Loucy (cell line): ENCODE data around the gene AJAP1.

Experiments
- H2AFZ ChIP-seq: fragments of 200-600 bp; sonication (generic); 2 replicates; pipeline ENCODE4 v1.6.0; 2016; ENCODE audit warnings: antibody characterized with exemption, mild to moderate bottlenecking, low read length, moderate library complexity
- H3F3A ChIP-seq: fragments of 200-600 bp; 2 replicates; pipeline ENCODE4 v1.6.0; 2016; ENCODE audit warnings: antibody characterized with exemption, low read depth, mild to moderate bottlenecking
- H3K27me3 ChIP-seq: fragments of 200-600 bp; sonication (generic); 2 replicates; pipeline ENCODE4 v1.6.1; 2014; ENCODE audit warnings: low read length, mild to moderate bottlenecking; ENCODE audit not compliant: insufficient read depth, poor library complexity, severe bottlenecking
- H3K36me3 ChIP-seq: fragments of 200-600 bp; sonication (generic); 2 replicates; pipeline ENCODE4 v1.6.1; 2016; ENCODE audit warnings: low read length; ENCODE audit not compliant: insufficient read depth
- H3K4me1 ChIP-seq: fragments of 200-600 bp; sonication (generic); 2 replicates; pipeline ENCODE4 v1.5.1; 2014; ENCODE audit warnings: low read length, mild to moderate bottlenecking; ENCODE audit not compliant: insufficient read depth, poor library complexity, severe bottlenecking
- H3K4me2 ChIP-seq: fragments of 200-600 bp; sonication (generic); 2 replicates; pipeline ENCODE4 v1.6.0; 2014; ENCODE audit warnings: antibody characterized with exemption, low read length, low read depth, mild to moderate bottlenecking; ENCODE audit not compliant: poor library complexity, severe bottlenecking
- H3K4me3 ChIP-seq: fragments of 200-600 bp; sonication (generic); 2 replicates; pipeline ENCODE4 v1.5.1; 2014; ENCODE audit warnings: low read length, mild to moderate bottlenecking, mixed read lengths; ENCODE audit not compliant: poor library complexity, severe bottlenecking
- H3K79me2 ChIP-seq: fragments of 200-600 bp; sonication (generic); 2 replicates; pipeline ENCODE4 v1.6.1; 2014; ENCODE audit warnings: low read length; ENCODE audit not compliant: insufficient read depth
- H3K9ac ChIP-seq: fragments of 200-600 bp; sonication (generic); 2 replicates; pipeline ENCODE4 v1.6.0; 2014; ENCODE audit warnings: mild to moderate bottlenecking, low read depth, low read length, moderate library complexity; ENCODE audit not compliant: poor library complexity, severe bottlenecking
- H3K9me2 ChIP-seq: fragments of 200-600 bp; sonication (generic); replicated peaks from 2 replicates; pipeline ENCODE4 v1.6.1; 2016; ENCODE audit warnings: low read depth, low read length, mixed read lengths
- H3K9me3 ChIP-seq: fragments of 200-600 bp; sonication (generic); 2 replicates; pipeline ENCODE4 v1.6.1; 2014; ENCODE audit warnings: mild to moderate bottlenecking, antibody characterized with exemption, low read length, low read depth; ENCODE audit not compliant: insufficient read depth
- H4K20me1 ChIP-seq: fragments of 200-600 bp; sonication (generic); 2 replicates; pipeline ENCODE4 v1.6.0; 2014; ENCODE audit warnings: antibody characterized with exemption, low read length, mild to moderate bottlenecking; ENCODE audit not compliant: insufficient read depth, poor library complexity, severe bottlenecking
- CTCF ChIP-seq: fragments of 200-600 bp; sonication (generic); conservative IDR thresholded peaks from 2 replicates; pipeline ENCODE4 v1.5.1; 2014; ENCODE audit warnings: mild to moderate bottlenecking, antibody characterized with exemption, low read length
- EZH2phosphoT487 ChIP-seq: fragments of 200-600 bp; IDR thresholded peaks from 2 replicates; pipeline ENCODE4 v1.6.1; 2018; ENCODE audit warnings: antibody characterized with exemption, mild to moderate bottlenecking, moderate library complexity, borderline replicate concordance

AJAP1 gene

GRCh38 chr1:4771721-4772120 is 117.3 kb downstream of the AJAP1 start:
- H3K4me2 ChIP-seq, result no peak overlapping the region
- no peaks in the 10 kb centered on the region for H4K20me1 ChIP-seq
- H3K9me3 ChIP-seq, result peaks cover 3% of the 10 kb centered on the region; the same call in 1 of the 2 replicates
- no peaks in the 10 kb centered on the region for H3F3A ChIP-seq
- TF ChIP-seq CTCF (no peak), EZH2phosphoT487 (no peak)
- no peak overlapping the region for H2AFZ ChIP-seq
- no peaks in the 10 kb centered on the region for H3K36me3 ChIP-seq
- H3K79me2 ChIP-seq, result no peaks in the 10 kb centered on the region
- no peaks in the 10 kb centered on the region for H3K9me2 ChIP-seq
- no peaks in the 10 kb centered on the region for H3K4me1 ChIP-seq
- no peaks in the 10 kb centered on the region for H3K27me3 ChIP-seq
- no peak overlapping the region for H3K4me3 ChIP-seq
- no peak overlapping the region for H3K9ac ChIP-seq

DNA sequence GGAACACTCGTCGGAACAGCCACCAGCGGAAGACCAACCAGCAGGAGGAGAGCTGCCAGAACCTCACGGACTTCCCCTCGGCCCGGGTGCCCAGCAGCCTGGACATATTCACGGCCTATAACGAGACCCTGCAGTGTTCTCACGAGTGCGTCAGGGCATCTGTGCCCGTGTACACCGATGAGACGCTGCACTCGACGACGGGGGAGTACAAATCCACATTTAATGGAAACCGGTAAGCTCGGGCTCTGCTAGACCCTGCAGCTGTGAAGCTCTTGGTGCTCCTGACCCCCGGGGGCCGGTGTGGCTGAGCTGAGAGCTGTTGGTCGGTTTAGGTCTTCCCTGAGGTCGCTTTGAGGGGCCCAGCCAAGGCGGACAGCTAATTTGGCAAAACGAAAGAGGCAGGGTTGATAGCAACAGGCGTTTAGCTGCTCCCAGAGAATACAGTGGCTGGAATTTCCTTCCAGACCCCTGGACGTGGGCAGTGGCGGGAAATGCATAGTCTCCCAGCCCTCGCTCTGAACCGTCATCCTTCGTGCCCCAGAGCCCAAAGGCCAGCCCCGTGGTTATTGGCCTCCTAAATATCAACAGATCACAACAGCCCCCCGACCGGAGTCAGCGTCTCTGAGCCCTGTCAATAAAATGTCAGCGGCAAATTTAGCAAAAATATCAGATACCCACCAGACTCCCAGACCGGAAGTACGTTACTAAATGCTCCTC is 118.0 kb downstream of the AJAP1 start:
- Histone ChIP-seq H3K4me3 (no peak overlapping the region), H3K4me1 (no peaks in the 10 kb centered on the region), H2AFZ (no peak overlapping the region), H3K36me3 (no peaks in the 10 kb centered on the region), H3F3A (no peaks in the 10 kb centered on the region), H3K9me2 (no peaks in the 10 kb centered on the region), H3K27me3 (no peaks in the 10 kb centered on the region), H3K79me2 (no peaks in the 10 kb centered on the region), H3K9ac (no peak overlapping the region), H4K20me1 (no peaks in the 10 kb centered on the region), H3K4me2 (no peak overlapping the region), H3K9me3 (peaks cover 3% of the 10 kb centered on the region; the same call in 1 of the 2 replicates)
- TF ChIP-seq EZH2phosphoT487, result no peak
- TF ChIP-seq CTCF, result no peak

DNA sequence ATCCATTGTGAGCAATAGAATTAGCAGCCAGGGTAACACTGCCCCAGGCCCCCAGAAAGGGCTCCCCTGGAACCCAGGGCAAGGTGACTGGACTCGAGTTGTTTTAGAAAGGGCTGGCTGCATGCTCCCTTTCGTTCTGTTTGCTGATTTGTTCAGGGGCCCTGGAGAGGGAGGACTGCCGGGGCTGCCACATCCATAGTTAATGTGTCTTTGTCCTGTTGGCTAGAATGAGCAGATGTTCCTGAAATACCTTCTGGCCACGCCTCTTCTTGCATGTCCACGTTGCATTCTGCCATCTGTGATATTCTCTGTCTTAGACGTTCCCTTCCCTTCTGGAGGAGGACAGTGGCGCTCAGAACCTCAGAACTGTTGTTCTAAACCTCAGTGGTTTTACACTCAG is 118.8 kb downstream of the AJAP1 start:
- Histone ChIP-seq H3K9ac (no peak overlapping the region), H3K4me1 (no peaks in the 10 kb centered on the region), H3F3A (no peaks in the 10 kb centered on the region), H3K9me3 (peaks cover 3% of the 10 kb centered on the region; the same call in 1 of the 2 replicates), H3K4me3 (no peak overlapping the region), H3K4me2 (no peak overlapping the region), H3K9me2 (no peaks in the 10 kb centered on the region), H3K36me3 (no peaks in the 10 kb centered on the region), H2AFZ (no peak overlapping the region), H3K79me2 (no peaks in the 10 kb centered on the region), H3K27me3 (no peaks in the 10 kb centered on the region), H4K20me1 (no peaks in the 10 kb centered on the region)
- TF ChIP-seq EZH2phosphoT487 (no peak), CTCF (no peak)
